HG02840 (cell line): Measurements from ENCODE around the gene PADI4.
"Not testable (repeated sequence)": the region's sequence is repeated elsewhere in the genome, so short reads cannot be mapped to it uniquely, and the experiment has no call there.

Experiments used
- ATAC-seq: cut with Tn5 transposase; IDR thresholded peaks from one replicate; pipeline ENCODE4 v1.9.1; 2021; ENCODE audit warnings: mild to moderate bottlenecking, moderate library complexity, moderate number of reproducible peaks; ENCODE audit not compliant: unreplicated experiment, low FRiP score

PADI4 gene

DNA sequence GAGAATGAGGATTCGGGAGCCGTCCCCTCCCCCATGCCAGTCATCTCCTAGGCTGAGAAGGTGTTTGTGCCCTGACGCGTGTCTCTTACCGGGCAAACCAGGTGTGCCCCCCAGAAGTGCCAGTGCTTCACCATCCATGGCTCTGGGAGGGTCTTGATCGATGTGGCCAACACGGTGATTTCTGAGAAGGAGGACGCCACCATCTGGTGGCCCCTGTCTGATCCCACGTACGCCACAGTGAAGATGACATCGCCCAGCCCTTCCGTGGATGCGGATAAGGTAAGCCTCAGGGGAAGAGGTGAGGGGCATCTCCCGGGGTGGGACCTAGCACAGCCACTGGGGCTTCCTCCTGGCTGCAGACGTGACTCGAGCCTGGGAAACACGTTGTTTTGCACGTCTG lies 65.0 kb downstream of the PADI4 start:
- ATAC-seq: no peak

DNA sequence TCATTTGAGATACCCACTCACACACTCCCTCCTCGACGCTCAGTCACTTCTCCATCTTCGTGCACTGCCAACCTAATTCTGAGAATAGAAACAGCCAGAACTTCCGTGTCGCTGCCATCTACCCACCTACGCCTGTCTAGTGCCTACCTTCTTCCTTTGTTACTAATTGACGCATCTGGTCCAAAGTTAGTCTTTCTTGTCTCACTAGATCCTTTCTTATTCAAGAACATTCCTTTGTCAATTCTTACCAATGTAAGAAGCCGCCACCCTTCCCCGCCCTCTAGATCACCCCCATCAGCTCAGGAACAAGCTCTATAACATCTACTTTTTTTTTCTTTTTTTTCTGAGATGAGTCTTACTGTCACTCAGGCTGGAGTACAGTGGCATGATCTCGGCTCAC lies 67.7 kb downstream of the PADI4 start:
- ATAC-seq: no peak

DNA sequence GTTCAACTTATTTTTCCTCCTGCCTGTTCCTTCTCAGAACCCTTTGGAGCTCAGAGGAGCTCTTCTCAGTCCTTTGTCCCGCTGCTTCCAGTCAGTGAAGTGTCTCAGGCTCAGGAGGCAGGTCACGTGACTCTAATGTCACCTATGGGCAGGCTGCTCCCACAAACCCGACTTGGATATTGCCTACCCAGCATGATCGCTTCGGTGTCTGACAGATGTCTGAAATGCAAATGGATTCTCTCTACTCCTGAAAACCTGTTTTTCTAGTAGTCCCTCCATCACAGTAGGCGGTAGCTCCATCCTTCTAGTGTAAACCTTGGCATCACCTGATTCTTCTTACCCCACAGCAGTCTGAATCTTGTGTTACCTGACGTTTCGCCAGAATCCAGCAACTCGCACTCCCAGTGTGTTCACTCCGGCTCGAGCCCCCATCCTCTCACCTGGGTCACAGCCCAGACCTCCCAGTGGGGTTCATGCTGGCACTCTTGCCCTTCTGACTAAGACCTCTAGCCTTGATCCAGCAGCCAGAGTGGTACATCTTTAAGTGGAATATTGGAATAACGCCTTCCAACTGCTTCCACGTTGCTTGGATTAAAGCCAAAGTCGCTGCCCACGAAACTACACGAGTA lies 69.4 kb downstream of the PADI4 start:
- ATAC-seq: no peak

DNA sequence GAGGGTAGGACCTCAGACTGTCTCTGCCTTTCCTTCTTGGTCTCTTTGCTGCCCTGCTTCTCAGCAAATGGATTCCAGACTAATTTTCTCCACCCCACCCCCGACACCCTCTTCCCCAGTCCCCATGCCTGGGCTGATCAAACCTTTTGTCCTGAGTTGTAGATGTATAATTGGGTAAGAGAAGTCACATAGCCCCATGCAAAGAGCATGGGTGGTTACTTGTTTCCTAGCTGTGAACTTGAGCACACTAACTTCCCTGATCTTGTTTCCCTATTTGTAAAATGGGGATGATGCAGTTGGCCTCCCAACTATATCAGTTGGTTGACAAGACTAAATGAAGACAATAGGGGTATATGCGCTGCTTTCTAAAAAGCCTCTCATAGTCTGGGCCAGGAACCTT lies 73.2 kb downstream of the PADI4 start:
- ATAC-seq: no peak

DNA sequence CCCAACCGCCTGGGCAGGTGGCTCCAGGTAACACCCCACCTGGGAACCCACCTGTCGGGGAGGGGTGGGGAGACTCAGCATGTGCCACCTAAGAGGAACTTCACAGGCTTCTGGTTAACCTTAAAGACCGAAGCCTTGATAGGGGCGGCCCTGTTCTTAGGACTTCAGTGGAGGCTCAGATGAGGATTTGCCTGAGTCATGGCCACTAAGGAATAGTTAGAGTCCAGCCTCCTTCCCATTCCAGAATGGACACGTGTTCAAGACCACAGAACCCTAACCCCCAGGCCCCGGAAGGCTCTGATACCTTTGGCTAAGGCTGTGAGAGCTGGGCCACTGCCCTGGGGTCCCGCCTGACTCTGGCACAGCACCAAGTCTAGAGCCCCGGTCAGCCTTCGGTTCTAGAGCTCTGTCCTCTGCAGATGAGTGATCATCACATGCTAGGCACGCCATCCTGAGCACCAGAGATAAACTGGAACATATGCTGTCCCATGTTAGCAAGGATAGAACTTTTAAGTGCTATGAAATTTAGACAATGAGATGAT lies 84.3 kb downstream of the PADI4 start:
- no peak for ATAC-seq

DNA sequence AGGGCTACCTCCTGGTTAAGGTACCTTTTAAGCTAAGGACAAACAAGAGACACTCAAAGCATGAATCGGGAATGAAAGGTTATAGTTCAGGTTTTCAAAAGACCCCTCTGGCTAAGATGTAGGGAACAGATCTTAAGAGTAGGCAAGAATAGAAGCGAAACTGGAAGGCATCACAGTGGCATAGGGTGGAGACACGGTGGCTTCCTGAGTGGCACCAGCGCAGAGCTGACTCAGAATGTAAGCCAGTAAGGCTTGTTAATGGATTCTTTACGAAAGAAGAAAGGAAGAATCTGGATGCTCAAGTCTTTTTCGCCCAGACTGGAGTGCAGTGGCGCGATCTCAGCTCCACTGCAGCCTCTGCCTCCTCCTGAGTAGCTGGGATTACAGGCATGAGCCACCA lies 85.2 kb downstream of the PADI4 start:
- ATAC-seq: no peak

DNA sequence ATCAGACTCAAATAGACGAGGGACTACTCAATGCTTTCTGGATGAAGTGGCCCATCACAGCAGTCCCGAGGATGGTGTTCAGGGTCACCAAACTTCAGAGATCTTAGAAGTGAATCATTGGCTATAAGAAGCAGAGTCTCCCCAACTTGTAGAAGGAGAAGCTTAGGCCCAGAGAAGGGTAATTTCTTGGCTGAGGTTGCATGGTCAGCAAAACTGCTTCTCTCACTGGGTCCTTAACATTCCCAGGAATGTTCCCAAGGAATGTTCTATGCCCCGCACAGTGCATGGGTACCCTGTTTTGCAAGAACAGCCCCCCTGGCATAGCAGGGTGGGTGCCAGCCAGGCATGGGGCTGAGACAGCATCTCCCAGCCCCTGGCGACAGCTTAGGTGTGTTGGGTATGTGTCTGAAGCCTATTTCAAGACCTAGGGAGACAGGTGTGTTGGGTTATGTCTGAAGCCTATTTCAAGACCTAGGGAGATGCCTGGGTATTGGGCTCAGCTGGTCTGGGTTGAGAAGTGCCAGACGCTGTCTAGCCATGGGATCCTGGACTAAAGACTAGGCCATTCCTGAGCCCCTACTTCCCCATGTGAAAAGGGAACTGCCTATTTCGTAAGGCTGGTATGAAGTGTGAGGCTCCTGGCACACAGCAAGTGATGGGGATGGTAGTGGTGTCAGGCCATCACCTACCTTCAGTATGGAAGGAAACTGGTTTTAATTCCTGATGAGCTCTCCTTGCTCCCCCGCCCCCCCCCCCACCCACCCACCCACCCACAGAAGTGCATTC lies 90.1 kb downstream of the PADI4 start:
- no peak for ATAC-seq

DNA sequence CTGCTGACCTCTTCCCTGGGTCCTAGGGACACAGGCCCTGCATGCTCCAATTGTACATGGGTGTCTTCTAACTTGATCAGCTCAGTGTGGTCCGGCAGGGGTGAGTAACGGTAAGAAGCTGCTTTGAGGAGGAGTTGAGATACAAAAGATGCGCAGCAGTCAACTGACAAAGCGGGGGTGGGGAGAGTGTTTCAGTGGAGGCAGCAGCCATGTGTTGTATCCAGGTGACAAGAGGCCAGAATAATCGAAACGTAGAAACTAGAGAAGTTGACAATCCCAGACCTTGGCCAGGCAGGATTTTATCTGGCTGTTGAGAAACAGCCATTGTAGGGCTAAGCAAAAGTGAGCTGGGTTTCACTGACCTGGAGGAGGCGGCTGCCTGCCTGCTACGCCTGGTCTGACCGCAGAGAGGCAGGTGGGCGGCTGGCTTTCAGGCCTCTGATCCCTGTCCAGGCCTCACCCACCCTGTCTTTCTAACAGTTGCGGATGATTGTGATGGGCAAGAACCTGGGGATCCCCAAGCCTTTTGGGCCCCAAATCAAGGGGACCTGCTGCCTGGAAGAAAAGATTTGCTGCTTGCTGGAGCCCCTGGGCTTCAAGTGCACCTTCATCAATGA lies 92.8 kb downstream of the PADI4 start:
- no peak for ATAC-seq

DNA sequence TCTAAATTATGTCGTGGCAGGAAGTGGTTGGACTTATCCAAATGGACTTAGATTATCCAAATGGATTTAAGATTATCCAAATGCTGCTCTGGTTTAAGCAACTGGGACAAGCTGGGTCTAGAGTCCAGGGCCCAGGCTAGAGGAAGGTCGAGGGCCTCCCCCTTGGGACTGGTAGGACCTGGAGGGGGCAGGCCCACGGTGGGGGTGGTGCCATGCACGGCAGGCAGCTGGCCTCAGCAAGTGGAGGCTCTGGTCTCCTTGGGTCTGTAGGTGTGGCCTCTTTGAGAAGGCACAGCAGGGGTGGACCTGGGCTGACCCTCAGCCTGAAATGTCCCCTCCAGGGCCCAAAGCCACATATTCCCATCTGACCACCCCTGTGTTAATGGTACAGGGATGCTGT lies 93.8 kb downstream of the PADI4 start:
- ATAC-seq: no peak

DNA sequence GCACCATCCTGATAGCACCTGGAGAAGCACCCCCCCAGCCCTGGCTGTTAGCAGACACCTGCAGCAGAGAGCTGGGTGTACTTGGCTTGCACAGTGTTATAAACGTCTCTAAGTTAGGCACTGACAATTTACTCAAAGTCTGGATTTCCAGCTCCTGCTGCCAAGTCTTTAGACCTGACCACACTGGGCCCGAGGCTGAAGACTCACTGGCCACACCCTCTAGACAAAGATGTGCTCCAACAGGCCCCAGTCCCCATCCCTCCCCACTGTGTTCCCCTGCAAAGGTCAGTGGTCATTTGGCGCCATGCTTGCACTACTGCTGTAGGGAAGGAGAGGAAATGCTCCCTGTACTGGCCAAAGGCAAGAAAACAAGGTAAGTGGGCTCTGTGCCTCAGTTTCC lies 95.1 kb downstream of the PADI4 start:
- ATAC-seq: no peak

DNA sequence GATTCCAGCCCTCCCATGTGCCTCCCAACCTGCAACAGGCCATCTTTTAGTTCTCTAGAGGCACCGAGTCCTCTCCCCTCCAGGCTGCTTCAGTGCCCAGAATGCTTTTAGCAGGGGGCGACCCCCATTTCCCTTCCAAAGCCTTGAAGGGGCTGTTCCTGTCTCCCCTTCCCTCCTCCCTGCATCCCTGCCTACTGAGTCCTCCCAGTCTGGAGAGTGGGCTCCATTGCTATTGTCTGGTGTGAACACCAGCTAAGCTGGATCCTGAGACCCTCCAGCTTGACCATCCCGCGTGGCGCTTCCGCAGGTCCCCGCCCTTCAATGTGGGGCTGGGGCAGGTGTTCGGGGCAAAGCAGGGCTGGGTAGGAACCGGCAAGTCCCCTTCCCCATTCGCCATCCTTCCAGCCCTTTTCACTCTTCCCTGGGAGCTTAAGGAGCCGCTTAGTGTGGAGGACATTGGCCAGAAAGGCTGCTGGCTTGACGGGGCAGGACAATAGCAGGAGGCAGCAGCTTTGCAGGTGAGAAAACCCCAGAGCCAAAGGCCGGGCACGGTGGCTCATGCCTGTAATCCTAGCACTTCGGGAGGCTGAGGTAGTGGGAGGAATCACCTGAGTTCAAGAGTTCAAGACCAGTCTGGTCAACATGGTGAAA lies 96.2 kb downstream of the PADI4 start:
- no peak for ATAC-seq

DNA sequence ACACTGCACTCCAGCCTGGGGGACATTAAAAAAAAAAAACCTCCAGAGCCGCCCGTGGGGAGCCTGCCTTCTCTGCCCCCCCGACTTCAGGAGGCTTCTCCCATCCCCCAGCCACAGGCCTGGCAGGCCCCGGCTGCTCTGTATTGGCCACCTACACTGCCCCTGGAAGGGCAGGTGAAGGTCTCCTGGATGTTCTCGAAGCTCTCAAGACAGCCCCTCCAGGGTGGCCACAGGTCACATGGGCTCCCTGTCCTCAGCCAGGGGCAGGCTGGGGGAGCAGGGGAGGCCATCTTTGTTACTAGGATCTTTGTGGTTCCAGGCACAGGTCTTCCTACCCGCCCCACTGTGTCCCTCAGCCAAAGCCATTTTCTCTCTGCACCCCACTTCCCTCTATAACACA lies 96.8 kb downstream of the PADI4 start:
- ATAC-seq: no peak

DNA sequence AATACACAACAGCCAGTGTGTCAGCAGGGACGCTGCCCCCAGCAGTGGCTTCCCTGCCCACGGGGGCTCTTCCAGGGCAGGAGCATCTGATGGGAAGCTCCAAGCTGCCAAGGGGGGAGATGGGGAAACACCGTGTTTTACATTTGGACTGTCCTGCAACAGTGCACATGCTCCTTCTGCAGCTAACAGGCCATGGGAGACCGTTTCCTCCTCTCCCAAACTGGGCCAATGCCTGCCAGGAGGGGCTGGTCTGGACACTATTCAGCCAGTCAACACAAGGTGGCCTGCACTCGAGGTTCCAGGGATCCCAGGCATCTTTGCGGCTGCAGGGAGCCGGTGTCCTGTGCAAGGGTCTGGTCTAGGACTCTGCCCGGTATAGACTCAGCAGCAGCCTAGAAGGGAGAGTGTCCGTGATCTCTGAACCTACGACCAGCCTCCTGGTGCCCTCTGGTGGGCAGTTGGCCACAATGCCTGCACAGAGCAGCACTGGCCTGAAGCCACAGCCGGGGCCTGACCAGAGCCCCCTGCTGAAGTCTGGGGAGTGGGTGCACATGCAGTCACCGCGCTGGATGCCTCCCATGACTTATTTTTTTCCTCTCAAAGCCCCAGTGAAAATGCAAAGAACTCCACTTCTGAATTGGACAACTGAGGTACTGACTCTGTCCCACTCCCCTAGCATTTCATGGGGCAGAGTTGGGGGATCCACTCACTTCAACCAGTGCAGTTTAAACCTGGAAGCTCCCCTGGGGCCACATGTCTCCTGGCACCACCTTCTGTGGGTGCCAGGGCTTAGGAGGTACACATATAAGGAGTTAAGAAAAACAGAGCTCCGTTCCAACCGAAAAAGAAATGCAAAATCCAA lies 98.1 kb downstream of the PADI4 start:
- no peak for ATAC-seq

DNA sequence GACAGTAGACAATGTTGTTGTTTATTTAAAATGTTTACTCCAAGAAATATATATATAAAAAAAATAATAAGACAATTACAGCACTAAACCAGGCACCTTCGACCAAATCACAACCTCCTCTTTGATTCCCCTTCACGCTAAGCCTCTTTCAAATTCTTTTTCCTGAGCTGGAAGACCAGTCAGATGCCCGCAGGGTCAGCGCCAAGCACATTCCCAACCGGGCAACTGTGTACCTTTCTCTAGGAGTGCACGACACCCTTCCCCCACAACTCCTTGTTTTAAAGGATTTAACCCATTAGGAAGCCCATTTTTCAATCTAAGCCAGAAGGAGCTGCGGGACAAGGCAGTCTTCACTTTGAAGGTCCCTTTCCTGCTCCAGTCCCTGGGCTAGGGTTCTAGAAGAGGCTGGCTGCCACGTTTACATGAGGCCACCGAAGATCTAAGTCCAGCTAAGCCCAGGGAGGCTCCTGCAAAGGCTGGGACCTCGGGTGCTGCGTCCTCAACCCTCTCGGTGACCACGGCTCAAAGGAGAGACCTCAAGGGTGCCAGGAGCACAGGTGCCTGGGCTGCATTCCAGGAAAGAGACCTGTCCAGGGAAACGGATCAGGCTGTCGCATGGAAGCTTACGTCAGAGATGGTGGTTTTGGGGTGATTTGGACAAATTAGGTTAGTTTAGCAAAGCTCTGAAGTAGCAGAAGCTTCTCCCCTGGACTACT lies 98.9 kb downstream of the PADI4 start:
- ATAC-seq: not testable (repeated sequence)

DNA sequence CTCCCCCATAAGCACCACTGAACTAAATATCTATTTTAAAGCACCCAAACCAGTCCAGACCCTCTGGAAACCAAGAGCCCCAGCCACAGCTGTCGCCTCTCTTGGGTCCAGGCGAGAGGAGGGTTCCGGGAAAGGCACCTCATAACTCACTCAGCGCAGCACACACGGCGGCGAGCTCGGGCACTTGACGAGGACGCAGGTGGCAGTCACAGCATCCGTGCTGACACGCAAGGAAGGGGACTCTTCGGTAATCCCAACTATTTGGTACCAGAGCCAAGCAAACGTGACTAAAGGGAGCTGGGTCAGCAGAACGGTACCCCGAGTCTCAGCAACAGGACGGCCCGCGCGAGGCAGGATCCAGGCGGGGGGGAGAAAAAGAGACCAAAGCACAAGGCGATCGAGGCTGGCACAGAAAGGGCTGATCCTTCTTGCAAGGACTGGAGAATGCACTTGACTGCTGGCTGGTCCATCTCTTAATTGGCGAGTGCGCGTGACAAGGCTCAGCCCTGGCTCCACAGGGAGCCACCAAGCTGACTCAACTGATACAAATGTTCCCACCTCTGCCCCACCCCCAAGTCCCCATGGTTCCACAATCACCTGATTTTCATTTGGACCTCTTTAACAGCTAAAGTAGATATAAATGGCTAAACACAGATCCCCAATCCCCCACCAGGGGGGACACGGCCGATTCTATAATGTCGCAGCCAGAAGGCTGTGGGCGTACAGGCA lies 100.0 kb downstream of the PADI4 start:
- ATAC-seq: not testable (repeated sequence)

DNA sequence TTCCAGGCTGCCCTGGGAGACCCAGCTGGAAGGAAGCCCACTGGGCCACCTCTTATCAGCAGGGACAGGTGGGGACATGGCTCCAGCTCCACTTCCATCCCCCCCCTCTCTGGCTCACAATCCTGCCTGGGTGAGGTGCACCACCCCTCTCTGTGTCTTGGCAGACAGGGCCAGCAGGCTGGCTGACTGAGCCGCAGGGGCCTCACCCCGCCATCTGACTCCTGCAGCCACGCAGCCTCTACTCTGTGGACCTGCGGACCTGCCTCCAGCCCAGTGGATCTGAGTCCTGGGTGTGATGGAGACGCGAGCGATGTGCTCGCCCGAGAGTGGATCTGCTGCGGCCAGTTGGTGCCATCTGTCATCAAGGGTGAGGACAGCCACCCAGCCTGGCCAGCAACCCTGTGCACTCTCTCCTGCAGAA lies 101.4 kb downstream of the PADI4 start:
- ATAC-seq: no peak

DNA sequence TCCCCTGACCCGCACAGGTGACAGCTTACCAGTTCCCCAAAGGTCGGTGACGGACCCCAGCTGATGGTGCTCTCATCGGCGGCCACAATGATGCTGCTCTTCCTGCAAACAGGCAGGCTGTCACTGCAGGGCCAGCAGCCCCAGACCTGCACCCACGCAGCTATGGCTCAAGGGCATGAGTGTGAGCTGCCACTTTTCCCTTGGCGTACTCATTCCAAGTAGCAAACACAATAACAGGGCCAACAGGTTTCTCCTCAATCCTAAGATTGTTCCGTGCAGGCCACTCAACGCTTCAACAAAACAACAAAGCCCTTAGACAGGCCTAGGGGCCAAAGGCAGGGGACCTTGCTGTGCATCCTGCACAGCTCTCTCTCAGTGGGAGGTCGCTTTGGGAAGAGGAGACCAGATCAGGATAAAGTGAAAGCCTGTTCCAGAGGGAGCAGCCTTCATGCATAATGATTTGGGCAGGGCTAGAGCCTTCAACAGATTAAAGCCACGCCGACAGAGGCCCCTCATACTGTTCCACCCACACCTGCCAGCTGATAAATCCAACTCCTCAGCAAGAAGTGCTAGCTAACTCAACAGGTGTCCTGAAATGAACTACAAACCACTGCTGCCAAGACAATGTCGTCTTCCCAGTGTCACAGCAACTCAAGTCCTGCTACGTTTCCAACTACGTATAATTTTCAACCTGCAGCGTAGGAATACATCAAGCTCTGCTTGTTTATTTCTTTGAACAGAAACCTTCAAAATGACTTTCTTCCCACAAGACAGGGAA lies 104.3 kb downstream of the PADI4 start:
- ATAC-seq: no peak
